ENCODE results near the gene HIRA.

- no peak for TF ChIP-seq CTCF (IDR thresholded peaks at IDR 0.05; ENCODE audit: low read depth, low read length)
- TF ChIP-seq EZH2phosphoT487 (IDR thresholded peaks at IDR 0.05; ENCODE audit: low read depth), result no peak
These were observed 78.8 kb downstream of the HIRA start for GRCh38 chr22:19352766-19353165.
